ENCODE measurements around the gene BCAS3.

Gene BCAS3

DNA sequence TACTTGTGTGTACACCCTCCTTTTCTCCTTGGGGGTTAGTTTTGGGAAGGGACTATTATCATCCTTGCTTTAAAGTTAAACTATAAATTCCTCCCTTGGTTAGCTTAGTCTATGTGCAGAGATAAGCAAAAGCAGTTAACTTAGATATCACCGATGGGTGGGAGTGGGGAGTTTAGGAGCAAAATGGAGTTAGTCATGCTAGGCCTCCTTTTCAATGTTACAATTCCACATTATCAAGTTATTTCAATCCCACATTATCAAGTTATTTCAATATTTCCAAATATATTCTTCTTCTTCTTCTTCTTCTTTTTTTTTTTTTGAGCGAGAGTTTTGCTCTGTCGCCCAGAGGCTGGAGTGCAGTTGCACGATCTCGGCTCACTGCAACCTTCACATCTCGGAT, 1.7 kb upstream of the BCAS3 start:
- no peak for DNase-seq

DNA sequence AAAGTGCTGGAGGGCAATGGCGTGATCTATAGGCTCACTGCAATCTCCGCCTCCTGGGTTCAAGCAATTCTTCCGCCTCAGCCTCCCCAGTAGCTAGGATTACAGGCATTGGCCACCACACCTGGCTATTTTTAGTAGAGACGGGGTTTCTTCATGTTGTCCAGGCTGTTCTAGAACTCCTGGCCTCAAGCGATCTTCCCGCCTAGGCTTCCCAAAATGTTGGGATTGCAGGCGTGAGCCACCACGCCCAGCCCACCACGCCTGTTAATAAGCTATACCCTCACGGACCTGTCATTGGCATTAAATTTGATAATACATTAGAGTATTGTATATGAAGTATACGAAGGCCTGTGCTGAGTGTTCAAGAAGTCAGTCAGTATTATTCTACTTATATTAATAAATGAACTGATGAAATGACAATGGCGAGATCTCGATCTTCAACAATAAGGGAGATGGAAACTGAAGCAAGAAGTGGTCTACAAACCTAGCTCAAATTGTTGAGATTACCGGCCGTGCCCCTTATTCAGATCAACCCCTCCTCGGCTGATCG, 818 bp upstream of the BCAS3 start:
- DNase-seq: no peak

DNA sequence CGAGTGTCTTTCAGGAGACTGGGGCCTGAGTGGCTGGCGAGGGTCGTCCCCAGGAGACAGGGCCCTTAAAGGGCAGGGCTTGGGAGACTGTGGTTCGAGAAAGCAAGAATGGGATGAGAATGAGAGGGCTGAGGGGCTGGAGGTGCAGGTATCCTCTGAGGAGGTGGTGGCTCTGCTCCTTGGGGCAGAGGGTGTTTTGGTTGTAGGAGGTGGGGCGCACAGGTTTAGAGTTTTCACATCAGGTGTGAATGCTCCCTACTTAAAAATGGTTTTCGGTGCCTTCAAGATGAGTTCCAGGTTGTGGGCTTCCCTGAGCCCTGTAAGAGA, 430 bp downstream of the BCAS3 start:
- no peak for DNase-seq

DNA sequence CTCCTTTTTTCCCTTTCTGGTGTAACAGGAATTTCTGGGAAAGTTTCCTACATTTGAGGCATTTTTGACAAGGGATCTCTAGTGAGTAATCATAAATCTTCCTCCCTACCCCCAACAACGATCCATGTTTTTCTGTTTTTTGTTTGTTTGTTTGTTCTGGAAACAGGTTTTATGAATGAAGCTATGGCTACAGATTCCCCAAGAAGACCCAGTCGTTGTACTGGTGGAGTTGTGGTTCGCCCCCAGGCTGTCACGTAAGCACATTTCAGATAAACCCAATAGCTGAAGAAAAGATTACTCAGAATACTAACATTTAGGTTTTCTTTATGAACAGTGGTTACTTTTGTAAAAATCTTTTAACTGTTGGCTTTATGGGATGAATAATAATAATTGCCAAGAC, 1.6 kb downstream of the BCAS3 start:
- DNase-seq: no peak

DNA sequence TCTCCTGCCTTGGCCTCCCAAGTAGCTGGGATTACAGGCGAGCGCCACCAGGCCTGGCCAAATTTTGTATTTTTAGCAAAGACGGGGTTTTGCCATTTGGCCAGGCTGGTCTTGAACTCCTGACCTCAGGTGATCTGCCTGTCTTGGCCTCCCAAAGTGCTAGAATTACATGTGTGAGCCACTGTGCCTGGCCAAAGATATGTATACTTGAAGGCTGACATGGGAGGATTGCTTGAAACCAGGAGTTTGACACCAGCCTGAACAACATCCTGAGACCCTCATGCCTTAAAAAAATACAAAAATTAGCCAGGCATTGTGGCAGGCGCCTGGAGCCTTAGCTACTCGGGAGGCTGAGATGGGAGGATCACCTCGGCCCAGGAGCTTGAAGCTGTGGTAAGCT, 3.1 kb downstream of the BCAS3 start:
- DNase-seq: no peak

DNA sequence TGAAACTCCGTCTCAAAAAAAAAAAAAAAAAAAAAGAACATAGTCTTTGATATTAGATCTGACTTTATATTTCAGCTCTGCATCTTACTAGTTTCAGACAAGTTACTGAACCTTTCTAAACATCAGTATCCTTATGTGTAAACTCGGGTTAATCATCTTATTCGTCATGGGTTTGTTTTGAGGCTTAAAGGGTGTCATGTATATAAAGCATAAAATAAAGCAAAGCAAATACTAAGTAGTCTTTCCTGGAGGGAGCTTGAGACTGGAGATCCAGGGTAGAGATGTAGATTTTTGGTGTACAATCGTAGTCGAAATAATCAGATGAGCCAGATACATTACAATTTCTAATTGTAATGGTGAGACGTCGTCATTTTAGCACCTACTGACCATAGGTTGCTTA, 7.8 kb downstream of the BCAS3 start:
- DNase-seq: no peak

DNA sequence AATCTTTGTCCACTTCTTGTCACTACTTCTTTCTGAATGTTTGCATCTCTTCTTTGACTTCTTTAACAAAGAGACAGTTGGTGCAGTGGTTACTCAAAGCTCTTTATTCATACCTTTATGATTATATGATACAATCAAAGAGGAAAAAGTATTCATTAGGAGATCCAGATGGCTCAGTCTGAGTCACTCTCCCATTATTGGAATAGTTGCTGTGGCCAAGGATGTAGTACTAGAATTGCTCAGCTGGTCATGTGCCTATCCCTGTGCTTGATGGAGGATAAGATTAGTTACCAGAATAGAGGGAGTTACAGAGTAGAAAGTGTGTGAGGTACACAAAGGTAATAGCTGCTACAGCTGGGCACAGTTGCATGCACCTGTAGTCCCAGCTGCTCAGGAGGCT, 18.3 kb downstream of the BCAS3 start:
- DNase-seq: peak; percentile 22

DNA sequence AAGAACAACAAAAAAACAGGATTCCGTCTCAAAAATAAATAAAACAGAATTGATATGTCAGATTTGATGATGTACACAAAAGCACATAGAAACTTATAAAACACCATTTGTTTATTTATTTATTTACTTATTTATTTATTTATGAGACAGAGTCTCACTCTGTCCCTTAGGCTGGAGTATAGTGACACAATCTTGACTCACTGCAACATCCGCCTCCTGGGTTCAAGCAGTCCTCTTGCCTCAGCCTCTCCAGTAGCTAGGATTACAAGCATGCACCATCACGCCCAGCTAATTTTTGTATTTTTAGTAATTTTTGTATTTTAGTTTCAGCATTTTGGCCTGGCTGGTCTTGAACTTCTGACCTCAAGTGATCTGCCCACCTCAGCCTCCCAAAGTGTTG, 21.4 kb downstream of the BCAS3 start:
- DNase-seq: no peak

DNA sequence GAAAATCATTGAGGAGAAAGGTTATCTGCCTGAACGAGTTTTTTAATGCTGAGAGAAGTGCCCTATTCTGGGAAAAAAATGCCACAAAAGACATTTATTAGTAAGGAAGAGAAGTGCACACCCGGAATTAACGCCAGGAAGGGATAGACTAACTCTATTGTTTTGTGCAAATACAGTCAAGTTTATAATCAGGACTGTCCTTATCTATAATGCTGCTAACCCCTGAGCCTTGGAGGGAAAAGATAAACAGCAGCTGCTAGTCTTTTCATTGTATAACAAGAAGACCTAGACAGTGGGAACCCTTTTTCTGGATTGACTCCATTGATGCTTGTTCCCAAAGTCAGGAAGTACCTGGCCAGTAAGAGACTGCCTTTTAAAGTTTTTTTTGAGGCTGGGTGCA, 26.5 kb downstream of the BCAS3 start:
- DNase-seq: no peak

DNA sequence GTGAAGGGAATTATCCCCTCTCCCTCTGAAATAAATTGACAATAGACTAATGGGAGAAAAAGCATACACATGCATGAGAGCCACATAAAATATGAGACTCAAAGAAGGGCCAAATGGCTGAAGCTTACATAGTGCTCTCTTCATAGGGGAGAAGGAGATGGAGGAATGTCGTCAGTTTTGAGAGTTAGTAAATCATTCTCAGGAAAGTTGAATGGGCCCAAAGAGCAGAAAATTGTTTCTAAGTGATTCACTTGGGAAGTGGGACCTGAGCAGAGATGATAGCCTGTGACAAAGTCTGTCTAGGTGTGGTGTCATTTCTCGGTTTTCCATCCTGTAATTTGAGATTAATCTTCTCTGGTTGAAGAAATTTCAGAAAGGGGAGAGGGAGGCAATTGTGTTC, 35.0 kb downstream of the BCAS3 start:
- no peak for DNase-seq

DNA sequence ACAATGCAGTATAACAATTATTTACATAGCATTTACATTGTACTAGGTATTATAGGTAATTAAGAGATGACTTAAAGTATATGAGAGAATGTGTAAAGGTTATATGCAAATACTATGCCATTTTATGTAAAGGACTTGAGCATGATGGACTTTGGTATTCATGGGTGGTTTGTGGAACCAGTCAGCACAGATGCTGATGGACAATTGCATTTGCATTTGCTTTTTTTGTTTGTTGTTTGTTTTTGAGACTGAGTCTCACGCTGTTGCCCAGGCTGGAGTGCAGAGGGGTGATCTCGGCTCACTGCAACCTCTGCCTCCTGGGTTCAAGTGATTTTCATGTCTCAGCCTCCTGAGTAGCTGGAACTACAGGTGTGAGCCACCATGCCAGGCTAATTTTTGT, 36.0 kb downstream of the BCAS3 start:
- DNase-seq: no peak

DNA sequence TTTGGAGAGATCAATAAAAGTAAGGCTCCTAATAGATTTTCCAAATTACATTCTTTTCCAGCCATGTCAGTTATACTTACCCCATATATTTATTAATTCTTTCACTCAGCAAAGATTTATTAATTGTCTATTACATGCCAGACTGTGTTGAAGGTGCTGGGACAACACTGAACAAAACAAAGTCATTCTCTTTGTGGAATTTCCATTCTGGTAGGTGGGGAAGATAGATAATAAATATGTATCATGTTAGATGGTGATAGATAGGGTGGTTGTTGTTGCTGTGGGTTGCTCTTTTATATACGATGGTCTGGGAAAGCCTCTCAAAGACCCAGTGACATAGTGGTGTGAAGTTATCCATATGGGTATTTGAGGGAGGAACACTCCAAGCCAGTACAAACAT, 39.1 kb downstream of the BCAS3 start:
- no peak for DNase-seq

DNA sequence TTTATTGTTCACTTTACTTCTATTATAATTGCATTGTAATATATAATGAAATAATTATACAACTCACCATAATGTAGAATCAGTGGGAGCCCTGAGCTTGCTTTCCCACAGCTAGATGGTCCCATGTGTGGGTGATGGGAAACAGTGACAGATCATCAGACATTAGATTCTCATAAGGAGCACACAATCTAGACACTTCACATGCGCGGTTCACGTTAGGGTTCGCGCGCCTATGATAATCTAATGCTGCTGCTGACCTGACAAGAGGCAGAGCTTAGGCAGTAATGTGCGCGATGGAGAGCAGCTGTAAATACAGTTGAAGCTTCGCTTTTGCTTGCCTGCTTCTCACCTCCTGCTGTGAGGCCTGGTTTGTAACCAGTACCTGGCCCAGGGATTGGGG, 40.2 kb downstream of the BCAS3 start:
- DNase-seq: no peak

DNA sequence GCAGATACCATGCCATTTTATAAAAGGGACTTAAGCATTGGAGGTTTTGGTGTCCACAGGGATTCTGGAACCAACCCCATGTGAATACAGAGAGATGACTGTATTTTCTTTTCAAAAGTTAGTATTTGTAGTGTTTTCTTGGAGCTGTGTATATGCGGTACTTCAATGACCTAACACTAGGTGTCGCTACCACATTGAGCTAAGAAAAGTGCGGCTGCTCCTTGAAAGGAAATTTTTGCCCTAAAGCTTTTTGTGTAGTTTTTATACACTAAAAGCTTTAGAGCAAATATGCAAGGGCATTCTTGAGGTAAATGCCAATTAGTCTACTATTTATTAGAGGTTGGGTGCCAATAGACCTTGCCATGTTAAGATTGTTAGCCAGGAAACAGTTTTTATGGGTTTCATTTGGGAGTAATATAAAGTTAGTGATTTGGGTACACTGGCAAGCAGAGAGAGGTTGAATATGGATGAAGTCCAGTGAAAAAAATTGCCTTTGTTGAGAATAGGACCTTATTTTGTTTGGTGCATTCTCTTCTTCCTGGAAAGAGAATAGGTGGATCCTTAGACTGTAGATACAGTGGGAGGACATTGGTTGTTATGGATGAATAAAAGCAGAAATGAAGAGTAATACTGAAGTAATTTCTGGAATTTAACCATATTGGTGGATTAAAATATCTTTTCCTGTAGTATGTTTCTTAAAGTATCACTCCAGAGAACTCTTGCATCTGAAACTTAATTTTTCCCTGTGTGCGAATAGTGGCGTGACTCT, 43.3 kb downstream of the BCAS3 start:
- peak; percentile 64 for DNase-seq

DNA sequence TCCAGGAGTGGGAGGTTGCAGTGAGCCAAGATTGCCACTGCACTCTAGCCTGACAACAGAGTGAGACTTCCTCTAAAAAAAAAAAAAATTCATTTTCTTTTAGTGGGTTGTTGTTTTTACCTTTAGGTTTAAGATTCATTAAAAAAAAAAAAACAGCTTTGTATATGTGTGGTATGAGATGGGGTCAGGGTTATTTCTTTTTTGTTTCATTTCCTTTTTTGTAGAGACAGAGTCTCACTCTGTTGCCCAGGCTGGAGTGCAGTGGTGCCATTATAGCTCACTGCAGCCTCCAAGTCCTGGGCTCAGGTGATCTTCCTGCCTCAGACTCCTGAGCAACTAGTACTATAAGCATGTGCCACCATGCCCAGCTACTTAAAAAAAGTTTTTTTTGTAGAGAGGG, 47.0 kb downstream of the BCAS3 start:
- no peak for DNase-seq

DNA sequence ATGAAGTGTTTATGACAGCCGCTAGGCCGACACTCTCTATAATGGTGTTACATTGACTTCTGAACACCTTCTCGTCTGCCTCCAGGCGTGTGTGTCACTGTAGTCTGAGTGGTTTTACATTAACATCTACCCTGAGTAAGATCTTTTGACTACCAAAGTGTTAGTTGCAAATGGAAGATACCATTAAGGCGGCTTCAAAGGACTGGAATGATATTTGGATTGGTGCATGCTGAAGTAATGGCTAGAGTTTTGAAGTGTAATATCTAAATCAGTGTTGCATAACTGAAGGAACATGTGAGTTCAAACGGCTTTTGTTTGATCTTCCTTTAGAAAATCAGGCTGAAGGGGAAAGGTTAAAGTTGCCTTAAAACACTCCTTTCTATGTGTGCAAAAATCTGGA, 52.2 kb downstream of the BCAS3 start:
- no peak for DNase-seq

DNA sequence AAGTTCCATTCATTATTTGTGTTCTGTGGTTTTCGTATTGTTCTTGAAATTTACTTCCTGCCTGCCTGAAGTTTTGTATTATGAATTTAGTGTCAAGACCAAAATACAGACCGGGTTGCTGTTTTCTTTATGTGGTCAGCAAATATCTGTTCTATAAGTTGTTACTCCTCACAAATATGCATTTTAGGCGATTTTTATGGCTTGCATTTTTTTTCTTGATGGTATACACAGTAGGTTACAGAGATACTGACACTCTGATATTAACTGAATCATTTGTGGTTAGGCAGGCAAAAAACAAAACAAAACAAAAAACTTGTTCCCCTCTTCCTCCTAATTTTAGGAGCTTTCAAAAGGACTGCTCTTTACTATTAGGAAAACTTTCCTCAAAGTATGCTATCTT, 52.6 kb downstream of the BCAS3 start:
- DNase-seq: no peak

DNA sequence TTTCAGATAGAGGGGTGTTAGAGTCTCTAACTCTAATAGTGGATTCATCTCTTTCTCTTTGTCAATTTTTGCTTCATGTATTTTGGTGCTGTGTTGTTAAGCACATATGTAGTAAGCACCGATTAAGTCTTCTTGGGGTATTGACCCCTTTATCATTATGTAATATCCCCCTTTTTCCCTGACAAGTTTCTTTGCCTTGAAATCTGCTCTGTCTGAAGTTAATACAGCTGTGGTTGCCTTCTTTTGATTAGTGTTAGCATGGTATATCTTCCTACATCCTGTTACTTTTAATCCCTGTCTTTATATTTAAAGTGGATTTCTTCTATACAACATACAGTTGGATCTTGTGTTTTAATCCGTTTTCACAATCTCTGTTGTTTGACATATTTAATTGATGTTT, 60.6 kb downstream of the BCAS3 start:
- no peak for DNase-seq

DNA sequence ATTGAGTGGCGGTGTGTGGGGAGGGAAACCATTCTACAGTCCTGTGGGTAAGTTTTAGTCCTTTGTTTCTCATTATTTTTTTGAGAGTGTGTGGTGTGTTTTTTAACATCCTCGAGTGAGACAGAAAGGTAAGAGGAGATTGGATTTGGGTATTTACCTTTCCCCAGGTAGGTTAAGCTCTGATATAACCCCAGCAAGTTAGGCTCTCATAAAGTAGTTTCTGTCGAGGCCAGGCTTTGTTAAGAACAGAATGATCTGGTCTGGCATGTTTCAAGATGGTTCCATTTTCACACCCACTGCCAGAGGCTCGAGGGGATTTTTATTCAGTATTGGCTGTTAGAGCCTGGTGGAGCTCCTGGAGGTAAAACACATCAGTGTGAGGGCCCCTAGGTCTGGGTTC, 62.9 kb downstream of the BCAS3 start:
- DNase-seq: no peak

DNA sequence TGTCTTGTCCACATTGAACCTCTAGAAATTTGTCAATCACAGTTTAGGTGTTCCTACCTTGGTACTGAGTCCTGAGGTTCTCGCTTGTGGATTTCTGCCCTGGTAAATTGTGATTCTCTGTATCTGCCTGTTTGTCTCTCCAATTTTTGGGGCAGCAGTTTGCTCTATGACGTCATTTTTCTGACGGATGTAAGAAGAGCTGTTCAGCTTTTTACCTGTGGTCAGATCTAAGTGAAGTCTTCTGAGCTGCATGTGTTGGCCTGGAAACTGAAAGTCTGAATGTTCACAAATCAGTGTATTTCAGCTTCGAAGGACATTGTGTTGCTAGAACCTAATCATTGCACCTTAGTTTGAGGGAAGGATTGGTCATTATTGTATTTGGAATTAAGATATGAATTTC, 63.4 kb downstream of the BCAS3 start:
- DNase-seq: no peak

DNA sequence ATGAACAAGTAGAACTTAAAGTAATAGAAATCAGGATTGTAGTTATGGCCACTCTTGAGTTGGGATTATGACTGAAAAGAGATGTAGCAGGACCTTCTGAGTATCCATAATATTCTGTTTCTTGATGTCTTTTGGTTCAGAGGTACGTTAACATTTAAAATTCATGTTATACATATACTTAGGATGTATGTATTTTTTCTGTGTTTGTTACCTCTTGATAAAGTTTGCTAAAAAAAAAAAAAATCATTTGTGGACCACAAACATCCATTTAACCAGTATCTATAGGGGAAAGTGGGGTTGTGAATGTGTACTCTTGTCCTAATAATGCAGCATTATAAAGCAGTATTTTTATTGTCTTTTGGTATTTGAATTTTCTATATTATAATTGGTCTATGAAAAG, 65.6 kb downstream of the BCAS3 start:
- DNase-seq: no peak

DNA sequence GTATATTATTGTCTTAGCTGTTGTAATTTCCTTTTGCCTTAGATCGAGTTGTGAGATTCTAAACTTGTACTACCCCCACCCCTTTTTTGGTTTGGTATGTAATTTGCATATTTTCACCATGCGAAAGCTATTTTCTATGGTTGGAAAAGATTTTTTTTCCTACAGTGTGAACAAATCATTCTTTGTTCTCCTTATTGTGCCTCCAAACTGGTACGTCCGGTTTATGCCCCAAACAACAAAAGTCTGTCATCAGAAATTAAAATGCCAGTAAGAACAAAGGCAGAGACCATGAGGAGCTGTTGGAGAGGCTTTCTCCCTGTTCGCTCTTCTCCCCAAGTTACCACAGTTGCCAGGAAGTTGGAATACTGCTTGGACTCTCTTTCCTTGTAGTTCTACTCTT, 66.1 kb downstream of the BCAS3 start:
- peak; percentile 71 for DNase-seq

DNA sequence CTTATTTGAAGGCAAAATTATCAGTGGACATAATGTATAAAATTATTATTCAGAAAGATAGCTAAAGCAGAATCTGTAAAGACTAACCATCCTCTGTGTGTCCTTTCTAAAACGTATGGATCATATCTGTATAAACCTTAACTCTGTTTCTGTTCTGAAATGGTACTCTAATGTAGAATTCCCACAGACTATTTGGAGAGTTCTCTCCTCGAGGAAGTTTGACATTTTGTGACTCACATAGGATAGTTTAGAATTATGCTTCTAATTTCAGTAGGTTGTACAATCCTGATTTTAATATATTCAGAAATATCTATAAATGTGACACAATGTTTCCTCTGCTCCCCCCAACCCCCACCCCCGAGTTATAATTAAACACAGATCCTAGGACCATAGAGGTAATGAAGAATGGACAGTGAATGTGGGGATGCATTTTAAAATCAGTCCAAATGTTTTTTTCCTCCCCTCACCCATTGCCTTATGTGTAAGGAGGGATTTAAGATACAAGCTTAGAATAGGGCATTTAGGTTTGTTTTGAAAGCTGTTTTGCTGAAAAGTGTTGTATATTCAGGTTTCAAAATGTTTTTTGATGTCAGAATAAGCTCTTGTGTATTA, 66.8 kb downstream of the BCAS3 start:
- DNase-seq: peak; percentile 23

DNA sequence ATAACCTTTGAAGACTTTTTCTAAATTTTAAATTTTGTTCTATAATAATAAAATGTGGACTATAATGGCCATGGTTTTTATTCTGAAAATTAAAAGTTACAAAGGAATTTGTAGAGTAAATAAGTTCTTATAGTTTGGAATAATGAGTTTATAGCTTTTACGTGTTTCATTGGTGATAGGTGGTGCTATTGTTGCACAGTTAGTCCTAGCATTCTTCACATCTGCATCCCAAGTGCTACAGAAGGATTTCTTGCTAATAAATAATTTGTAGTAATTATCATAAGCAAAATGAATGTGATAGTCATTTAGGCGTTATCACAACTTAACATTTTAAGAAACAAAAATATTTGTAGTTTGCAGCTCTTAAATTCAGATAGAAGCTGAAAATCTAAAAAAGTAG, 67.9 kb downstream of the BCAS3 start:
- DNase-seq: no peak

Data from fibroblast of skin of right biceps (primary cell).